HG02884 (cell line): ENCODE results near the gene HTD2.

Experiments
- ATAC-seq: cut with Tn5 transposase; IDR thresholded peaks from one replicate; pipeline ENCODE4 v1.9.1; 2021; ENCODE audit warnings: mild to moderate bottlenecking, moderate library complexity; ENCODE audit not compliant: unreplicated experiment

HTD2 gene

DNA sequence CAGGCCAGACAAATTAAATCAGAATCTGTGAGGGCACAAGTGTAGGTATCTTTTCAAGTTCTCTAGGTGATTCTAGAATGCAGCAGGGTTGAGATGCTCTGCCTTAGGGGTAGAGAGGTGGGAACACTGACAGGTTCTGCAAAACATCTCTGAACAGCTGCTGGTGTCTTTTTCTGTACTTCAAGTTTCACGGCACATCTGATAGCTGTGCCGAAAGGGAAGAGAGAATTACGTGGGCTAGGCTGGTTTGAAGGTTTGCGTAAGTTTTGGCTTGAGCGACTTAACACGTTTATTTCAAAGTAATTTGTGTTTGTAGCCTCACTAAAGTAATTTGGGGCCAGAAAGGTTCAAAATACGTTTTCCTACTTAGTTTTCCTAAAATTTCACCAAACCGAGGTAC, 48.9 kb downstream of the HTD2 start:
- peak; percentile 48 for ATAC-seq

DNA sequence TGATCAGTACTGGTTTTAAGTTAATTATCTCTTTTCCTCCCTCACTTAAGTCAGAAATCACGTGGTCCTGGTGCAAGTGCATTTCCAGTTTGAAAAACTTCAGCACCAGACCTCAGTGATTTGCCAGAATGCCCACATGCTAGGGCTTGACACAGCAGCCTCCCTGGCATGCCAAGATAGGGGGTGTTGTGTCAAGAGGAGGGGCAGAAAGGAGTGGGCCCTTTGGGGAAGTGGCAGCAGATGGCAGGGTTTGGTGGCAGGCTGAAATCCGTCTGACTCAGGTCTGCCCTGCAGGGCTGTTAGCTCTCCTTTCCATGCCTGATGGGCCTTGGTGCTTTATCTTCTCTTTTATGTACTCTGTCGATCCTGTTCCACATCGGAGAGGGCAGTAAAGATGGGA, 49.7 kb downstream of the HTD2 start:
- ATAC-seq, result no peak

DNA sequence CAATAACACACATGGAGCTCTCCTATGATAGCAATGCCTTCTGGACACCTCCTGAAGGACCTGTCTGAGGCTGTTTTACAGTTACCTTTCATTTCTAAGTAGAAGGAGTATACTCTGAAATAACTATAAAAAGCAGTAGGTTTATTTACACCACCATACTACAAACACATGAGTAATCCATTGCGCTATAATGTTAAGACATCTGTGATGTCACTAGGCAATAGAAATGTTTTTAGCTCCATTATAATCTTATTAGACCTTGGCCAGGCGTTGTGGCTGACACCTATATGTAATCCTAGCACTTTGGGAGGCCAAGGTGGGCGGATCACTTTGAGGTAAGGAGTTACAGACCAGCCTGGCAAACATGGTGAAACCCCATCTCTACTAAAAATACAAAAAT, 51.1 kb downstream of the HTD2 start:
- no peak for ATAC-seq

DNA sequence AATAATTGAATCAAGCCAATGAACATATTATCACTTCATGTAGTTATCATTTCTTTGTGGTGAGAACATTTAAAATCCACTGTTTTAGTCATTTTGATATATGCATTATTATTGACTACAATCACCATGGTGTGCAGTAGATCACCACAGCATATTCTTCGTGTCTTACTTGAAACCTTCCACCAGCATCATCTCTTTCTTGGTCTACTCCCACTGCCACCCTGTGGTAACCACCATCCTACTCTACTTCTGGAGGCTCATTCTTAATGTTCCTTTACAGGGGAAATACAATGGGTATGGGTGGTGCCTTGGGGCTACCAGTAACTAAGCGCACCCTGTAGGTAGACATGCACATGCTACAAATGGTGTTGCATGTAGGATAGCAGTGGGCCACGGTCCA, 51.8 kb downstream of the HTD2 start:
- ATAC-seq, result no peak

DNA sequence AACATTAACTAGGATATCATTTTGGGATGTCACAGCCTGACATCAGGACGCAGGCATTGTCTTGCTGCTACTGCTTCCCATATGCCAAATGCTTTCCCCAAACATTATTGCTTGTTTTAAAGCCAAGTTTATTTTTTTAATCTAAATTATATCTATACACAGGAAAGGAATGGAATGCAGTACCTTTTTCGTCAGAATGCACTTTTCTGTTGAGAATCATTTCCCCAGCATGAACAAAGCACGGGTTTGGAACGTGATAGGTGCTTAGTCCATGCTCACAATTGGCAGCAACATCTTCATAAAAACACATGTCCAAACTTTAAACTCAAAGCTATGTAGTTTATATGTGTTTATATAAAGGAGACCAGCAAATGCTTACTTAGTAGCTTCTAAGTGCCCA, 52.5 kb downstream of the HTD2 start:
- ATAC-seq, result no peak

DNA sequence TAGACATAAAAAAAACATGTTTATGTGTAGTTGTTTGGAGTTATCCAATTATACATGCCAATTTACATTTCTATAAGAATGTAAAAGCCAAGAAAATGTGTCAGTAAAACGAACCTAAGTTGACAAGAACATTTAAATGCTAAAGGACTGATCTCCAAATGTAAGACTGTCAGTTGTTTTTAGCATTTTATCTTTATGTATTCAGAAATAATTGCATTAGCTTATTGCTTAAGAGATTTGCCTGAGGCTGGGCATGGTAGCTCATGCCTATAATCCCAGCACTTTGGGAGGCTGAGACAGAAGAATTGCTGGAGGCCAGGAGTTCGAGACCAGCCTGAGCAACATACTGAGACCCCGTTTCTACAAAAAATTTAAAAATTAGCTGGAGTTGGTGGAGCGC, 53.3 kb downstream of the HTD2 start:
- no peak for ATAC-seq

DNA sequence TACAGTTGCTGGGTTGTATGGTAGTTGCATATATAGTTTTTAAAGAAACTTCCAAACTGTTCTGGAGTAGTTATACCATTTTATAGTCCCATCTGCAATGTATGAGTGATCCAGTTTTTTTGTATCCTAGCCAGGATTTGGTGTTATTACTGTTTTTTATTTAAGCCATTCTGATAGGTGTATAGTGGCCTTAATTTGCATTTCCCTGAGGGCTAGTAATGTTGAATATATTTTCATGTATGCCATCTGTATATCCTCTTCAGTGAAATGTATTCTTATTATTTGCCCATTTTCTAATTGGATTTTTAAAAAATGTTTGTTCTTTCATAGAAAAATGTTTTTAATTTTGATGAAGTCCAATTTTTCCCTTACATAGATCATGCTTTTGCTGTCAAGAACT, 55.5 kb downstream of the HTD2 start:
- no peak for ATAC-seq

DNA sequence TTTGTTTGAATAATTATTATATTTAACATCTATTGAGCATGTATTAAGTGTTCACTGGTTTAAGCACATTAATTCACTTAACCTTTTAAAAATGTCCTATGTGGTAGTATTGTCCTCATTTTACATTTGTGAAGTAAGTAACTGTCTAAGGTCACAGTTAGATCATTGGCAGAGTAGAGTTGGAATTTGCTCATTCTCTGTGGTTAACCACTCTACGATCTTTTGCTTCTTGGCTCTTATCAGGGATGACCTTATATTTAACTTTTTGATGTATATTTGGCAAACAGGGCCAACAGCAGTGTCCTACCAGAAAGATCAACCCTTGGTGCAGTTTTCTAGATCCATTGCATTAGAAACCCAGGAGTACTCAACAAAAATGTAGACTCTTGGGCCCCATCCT, 60.4 kb downstream of the HTD2 start:
- no peak for ATAC-seq

DNA sequence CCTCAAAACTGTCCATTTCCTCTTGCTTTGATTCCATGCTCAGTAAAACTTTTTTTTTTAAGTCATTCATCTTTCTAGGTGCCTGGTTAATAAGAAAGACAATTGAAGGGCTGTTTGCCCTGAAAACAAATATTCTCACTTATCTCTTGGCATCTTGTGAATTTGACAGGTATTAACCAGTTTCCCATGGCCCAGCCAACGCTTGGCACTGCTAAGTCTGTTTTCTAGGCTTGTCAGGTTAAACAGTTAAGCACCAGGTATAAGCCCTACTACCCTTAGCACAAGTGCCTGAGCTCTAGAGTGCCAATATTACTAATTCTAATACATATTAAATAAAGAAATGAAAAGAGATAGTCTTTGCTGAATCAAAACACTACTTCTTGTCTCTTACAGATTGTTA, 62.7 kb downstream of the HTD2 start:
- ATAC-seq, result no peak
